GM19351 (cell line): Measurements from ENCODE around the gene PPIP5K2.
"Not testable (repeated sequence)": the region's sequence is repeated elsewhere in the genome, so short reads cannot be mapped to it uniquely, and the experiment has no call there.

Experiments
- ATAC-seq: cut with Tn5 transposase; IDR thresholded peaks from one replicate; pipeline ENCODE4 v1.9.1; 2021; ENCODE audit warnings: mild to moderate bottlenecking, moderate library complexity; ENCODE audit not compliant: unreplicated experiment

The PPIP5K2 gene

GRCh38 chr5:103119765-103120606 is at the start of gene PPIP5K2, which contains the start of gene GIN1:
Gene PPIP5K2 (plus strand): TSS chr5:103120301. CDS start chr5:103129590, 9,289 bp downstream.
Gene GIN1 (minus strand): TSS chr5:103120138. CDS start chr5:103108707, 11,431 bp downstream.
- ATAC-seq: peak; percentile 84

- not testable (repeated sequence) for ATAC-seq
Observed at GRCh38 chr5:103073500-103073899, 46.6 kb upstream of the PPIP5K2 start.

- ATAC-seq: no peak
Observed at GRCh38 chr5:103075442-103075841, 44.7 kb upstream of the PPIP5K2 start.

- no peak for ATAC-seq
Observed at GRCh38 chr5:103079796-103080195, 40.3 kb upstream of the PPIP5K2 start.

GRCh38 chr5:103086547-103086946 is 33.6 kb upstream of the PPIP5K2 start:
- ATAC-seq: no peak

- no peak for ATAC-seq
Observed at GRCh38 chr5:103089272-103089671, 30.8 kb upstream of the PPIP5K2 start.

GRCh38 chr5:103090791-103091190 is 29.3 kb upstream of the PPIP5K2 start:
- no peak for ATAC-seq

- ATAC-seq: no peak
Observed at GRCh38 chr5:103092676-103093075, 27.4 kb upstream of the PPIP5K2 start.

GRCh38 chr5:103093727-103094126 is 26.4 kb upstream of the PPIP5K2 start:
- ATAC-seq: no peak

- ATAC-seq: no peak
Observed at GRCh38 chr5:103094737-103095136, 25.4 kb upstream of the PPIP5K2 start.

GRCh38 chr5:103098993-103099392 is 21.1 kb upstream of the PPIP5K2 start:
- no peak for ATAC-seq

- no peak for ATAC-seq
Observed at GRCh38 chr5:103101079-103101750, 18.9 kb upstream of the PPIP5K2 start.

- ATAC-seq: no peak
Observed at GRCh38 chr5:103102234-103102633, 17.9 kb upstream of the PPIP5K2 start.

- no peak for ATAC-seq
Observed at GRCh38 chr5:103108086-103108485, 12.0 kb upstream of the PPIP5K2 start.

- peak; percentile 44 for ATAC-seq
Observed at GRCh38 chr5:103109277-103109676, 10.8 kb upstream of the PPIP5K2 start.

- no peak for ATAC-seq
Observed at GRCh38 chr5:103110403-103110802, 9.7 kb upstream of the PPIP5K2 start.

GRCh38 chr5:103111468-103111867 is 8.6 kb upstream of the PPIP5K2 start:
- ATAC-seq: no peak

GRCh38 chr5:103112910-103113309 is 7.2 kb upstream of the PPIP5K2 start:
- no peak for ATAC-seq

- no peak for ATAC-seq
Observed at GRCh38 chr5:103114440-103114839, 5.7 kb upstream of the PPIP5K2 start.

- no peak for ATAC-seq
Observed at GRCh38 chr5:103117471-103117991, 2.6 kb upstream of the PPIP5K2 start.

GRCh38 chr5:103119070-103119764 is 884 bp upstream of the PPIP5K2 start:
- ATAC-seq: no peak
